ENCODE data around the gene FITM1.

DNA sequence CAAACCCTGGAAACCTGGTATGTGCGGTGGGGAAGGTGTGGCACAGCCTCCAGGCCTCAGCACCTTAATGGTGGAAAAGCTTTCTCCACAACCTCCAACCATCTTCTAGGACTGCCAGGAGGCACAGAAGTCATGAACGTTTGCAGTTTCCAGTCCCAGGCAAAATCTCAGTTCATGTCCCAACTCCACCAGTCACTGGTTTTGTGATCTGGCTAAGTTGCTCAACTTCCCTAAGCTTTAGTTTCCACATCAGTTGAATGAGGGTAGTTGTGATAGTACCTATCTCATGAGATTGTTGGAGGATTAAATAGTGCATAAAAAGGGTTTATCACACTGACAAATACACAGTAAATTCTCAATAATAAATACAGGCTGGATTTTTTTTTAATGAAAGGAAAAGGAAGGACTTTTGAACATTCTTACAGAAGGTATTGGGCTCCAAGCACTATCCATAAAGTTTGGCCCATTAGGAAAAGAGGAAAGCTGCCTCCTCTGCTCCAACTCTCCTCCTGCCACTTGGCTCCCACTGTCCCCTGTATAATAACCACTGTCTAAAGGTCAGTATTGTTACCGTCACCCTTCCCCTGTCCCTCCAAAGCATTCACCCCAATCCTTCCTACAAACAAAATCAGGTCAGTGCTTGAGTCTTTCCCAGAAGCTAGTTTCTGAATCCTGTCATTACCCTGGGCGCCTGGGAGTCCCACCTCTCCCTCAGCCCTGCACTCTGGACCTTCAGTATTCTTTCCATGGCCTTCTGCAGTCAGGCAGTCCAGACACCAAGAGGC is 30.1 kb upstream of the FITM1 start:
- TF ChIP-seq POLR2AphosphoS5 (IDR thresholded peaks at IDR 0.05; ENCODE audit: insufficient read depth, low read depth, low read length) (no peak), POLR2A (IDR thresholded peaks at IDR 0.05; ENCODE audit: low read depth, low read length) (no peak), EZH2 (IDR thresholded peaks at IDR 0.05; ENCODE audit: borderline replicate concordance, low read depth, low read length, severe bottlenecking) (no peak), MYC (IDR thresholded peaks at IDR 0.05; ENCODE audit: low read depth, low read length) (no peak)
- TF ChIP-seq, protein P1, sequence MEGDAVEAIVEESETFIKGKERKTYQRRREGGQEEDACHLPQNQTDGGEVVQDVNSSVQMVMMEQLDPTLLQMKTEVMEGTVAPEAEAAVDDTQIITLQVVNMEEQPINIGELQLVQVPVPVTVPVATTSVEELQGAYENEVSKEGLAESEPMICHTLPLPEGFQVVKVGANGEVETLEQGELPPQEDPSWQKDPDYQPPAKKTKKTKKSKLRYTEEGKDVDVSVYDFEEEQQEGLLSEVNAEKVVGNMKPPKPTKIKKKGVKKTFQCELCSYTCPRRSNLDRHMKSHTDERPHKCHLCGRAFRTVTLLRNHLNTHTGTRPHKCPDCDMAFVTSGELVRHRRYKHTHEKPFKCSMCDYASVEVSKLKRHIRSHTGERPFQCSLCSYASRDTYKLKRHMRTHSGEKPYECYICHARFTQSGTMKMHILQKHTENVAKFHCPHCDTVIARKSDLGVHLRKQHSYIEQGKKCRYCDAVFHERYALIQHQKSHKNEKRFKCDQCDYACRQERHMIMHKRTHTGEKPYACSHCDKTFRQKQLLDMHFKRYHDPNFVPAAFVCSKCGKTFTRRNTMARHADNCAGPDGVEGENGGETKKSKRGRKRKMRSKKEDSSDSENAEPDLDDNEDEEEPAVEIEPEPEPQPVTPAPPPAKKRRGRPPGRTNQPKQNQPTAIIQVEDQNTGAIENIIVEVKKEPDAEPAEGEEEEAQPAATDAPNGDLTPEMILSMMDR (IDR thresholded peaks at IDR 0.05; ENCODE audit: extremely low read depth in 1 of 2, insufficient read depth in 1 of 2, low read depth in 1 of 2, low read length in 2 of 2) = no peak
